SK-N-SH (cell line): ENCODE data around the gene UGGT2. TPM values are rescaled to one million over a fixed set of nuclear protein-coding genes. Genes with fewer than 3 reads are reported as not detected.

Source experiments
- CTCF ChIA-PET: fragments of 300-600, 350-600 bp; formaldehyde crosslinking; extraction: SDS; loops from one replicate; lab custom pipeline; 2021; lab: Yijun Ruan, JAX
- POLR2A ChIA-PET: fragments of 350-600 bp; sonication (Branson Sonifier 250); formaldehyde crosslinking; extraction: SDS; loops from one replicate; lab custom pipeline; 2020; ENCODE audit warnings: antibody characterized with exemption, inconsistent platforms; lab: Yijun Ruan, JAX
- DNase-seq: peaks from one replicate; pipeline ENCODE4 v3.0.0; 2012
- H2AFZ ChIP-seq: fragments of 200-600 bp; sonication (generic); 2 replicates; pipeline ENCODE4 v1.8.1; 2016; ENCODE audit warnings: antibody characterized with exemption, mild to moderate bottlenecking, low read depth
- H3F3A ChIP-seq: fragments of 200-600 bp; sonication (generic); replicated peaks from 2 replicates; pipeline ENCODE3; 2016; ENCODE audit warnings: antibody characterized with exemption, mild to moderate bottlenecking; ENCODE audit not compliant: insufficient read depth
- H3K27ac ChIP-seq, 2 experiments: fragments of 200-500 bp in 1 of 2; fragments of 200-600 bp in 1 of 2; sonication (Bioruptor generic) in 1 of 2; sonication (generic), shearing (Covaris generic) in 1 of 2; 2 replicates each; pipeline versions ENCODE4 v1.5.1 to v1.6.1; 2014 to 2016; ENCODE audit warnings: low read depth in 2 of 2, inconsistent platforms in 1 of 2, low read length in 1 of 2, mild to moderate bottlenecking in 1 of 2, mixed read lengths in 1 of 2
- H3K27me3 ChIP-seq: fragments of 200-600 bp; sonication (generic), shearing (Covaris generic); 2 replicates; pipeline ENCODE4 v1.6.1; 2016; ENCODE audit warnings: mixed run types; ENCODE audit not compliant: insufficient read depth
- H3K36me3 ChIP-seq, 2 experiments: fragments of 200-500 bp in 1 of 2; fragments of 200-600 bp in 1 of 2; sonication (Bioruptor generic) in 1 of 2; sonication (generic) in 1 of 2; replicated peaks in 1 of 2; 2 replicates each; pipeline versions ENCODE3 to v1.5.1; 2014 to 2016; ENCODE audit warnings: low read length in 1 of 2, mild to moderate bottlenecking in 1 of 2; ENCODE audit not compliant: insufficient read depth in 2 of 2, control insufficient read depth in 1 of 2
- H3K4me1 ChIP-seq, 2 experiments: fragments of 200-500 bp in 1 of 2; fragments of 200-600 bp in 1 of 2; sonication (Bioruptor generic) in 1 of 2; sonication (generic), shearing (Covaris generic) in 1 of 2; 2 replicates each; pipeline versions ENCODE4 v1.5.1 to v1.6.1; 2014 to 2016; ENCODE audit warnings: low read depth in 1 of 2, low read length in 1 of 2, mixed run types in 1 of 2; ENCODE audit not compliant: insufficient read depth in 2 of 2, control insufficient read depth in 1 of 2
- H3K4me2 ChIP-seq: fragments of 200-600 bp; sonication (generic), shearing (Covaris generic); 2 replicates; pipeline ENCODE4 v1.6.1; 2017; ENCODE audit warnings: mixed run types
- H3K4me3 ChIP-seq, 2 experiments: fragments of 200-500 bp in 1 of 2; fragments of 200-600 bp in 1 of 2; sonication (Bioruptor generic) in 1 of 2; sonication (generic), shearing (Covaris generic) in 1 of 2; 2 replicates each; pipeline versions ENCODE4 v1.5.1 to v1.8.1; 2014 to 2016; ENCODE audit warnings: low read depth in 2 of 2, inconsistent platforms in 1 of 2, low read length in 1 of 2, mild to moderate bottlenecking in 1 of 2, mixed read lengths in 1 of 2, moderate library complexity in 1 of 2
- H3K79me2 ChIP-seq: fragments of 200-600 bp; sonication (generic); 2 replicates; pipeline ENCODE4 v1.8.1; 2017; ENCODE audit warnings: mild to moderate bottlenecking; ENCODE audit not compliant: insufficient read depth
- H3K9ac ChIP-seq: fragments of 200-600 bp; sonication (generic); 2 replicates; pipeline ENCODE4 v1.6.1; 2017; ENCODE audit warnings: mixed run types
- H3K9me2 ChIP-seq: fragments of 200-600 bp; sonication (generic); 2 replicates; pipeline ENCODE4 v1.6.1; 2017; ENCODE audit warnings: mixed run types
- H3K9me3 ChIP-seq: fragments of 200-600 bp; sonication (generic); 2 replicates; pipeline ENCODE4 v1.6.1; 2017; ENCODE audit warnings: mixed run types, mild to moderate bottlenecking, moderate library complexity
- H4K20me1 ChIP-seq: fragments of 200-600 bp; sonication (generic); 2 replicates; pipeline ENCODE4 v1.6.1; 2017; ENCODE audit warnings: mild to moderate bottlenecking, mixed run types; ENCODE audit not compliant: insufficient read depth
- EZH2phosphoT487 ChIP-seq: fragments of 200-600 bp; sonication (generic); IDR thresholded peaks from 2 replicates; pipeline ENCODE4 v1.6.1; 2017; ENCODE audit warnings: low read depth, mixed run types, mild to moderate bottlenecking, antibody characterized with exemption, moderate library complexity, borderline replicate concordance
- FOXJ3 ChIP-seq: sonication (generic); formaldehyde crosslinking; IDR thresholded peaks from 2 replicates; pipeline ENCODE4 v1.5.1; 2020; ENCODE audit warnings: mild to moderate bottlenecking, missing genetic modification reagents
- GATA2 ChIP-seq: sonication (generic); formaldehyde crosslinking; IDR thresholded peaks from 2 replicates; pipeline ENCODE4 v1.5.0; 2020; ENCODE audit warnings: mild to moderate bottlenecking, missing genetic modification reagents
- MXI1 ChIP-seq: IDR thresholded peaks from 2 replicates; pipeline ENCODE4 v1.6.1; 2012; ENCODE audit warnings: mild to moderate bottlenecking, low read depth, low read length, improper control_type of control experiment
- NFIC ChIP-seq: IDR thresholded peaks from 2 replicates; pipeline ENCODE4 v1.4.0; 2012; ENCODE audit warnings: borderline replicate concordance
- NRF1 ChIP-seq: IDR thresholded peaks from 2 replicates; pipeline ENCODE4 v1.6.1; 2012; ENCODE audit warnings: low read depth, mild to moderate bottlenecking, low read length
- RAD21 ChIP-seq: IDR thresholded peaks from 2 replicates; pipeline ENCODE4 v1.6.1; 2012; ENCODE audit warnings: mild to moderate bottlenecking, low read length
- RFX5 ChIP-seq: IDR thresholded peaks from 2 replicates; pipeline ENCODE4 v1.6.1; 2012; ENCODE audit warnings: mild to moderate bottlenecking, improper control_type of control experiment, low read length
- SMC3 ChIP-seq: IDR thresholded peaks from 2 replicates; pipeline ENCODE4 v1.6.1; 2012; ENCODE audit warnings: low read depth, low read length, improper control_type of control experiment
- TEAD4 ChIP-seq: IDR thresholded peaks from 2 replicates; pipeline ENCODE4 v1.4.0; 2012; ENCODE audit warnings: mild to moderate bottlenecking, borderline replicate concordance; ENCODE audit not compliant: insufficient read depth
- polyA plus RNA-seq, 3 experiments: library from polyadenylated mRNA; depleted of rRNA; stranded (reverse); fragments of >200 nt; gene quantifications; 2 replicates each; pipeline ENCODE4 v1.2.3, GENCODE V29; 2012
- TF ChIP-seq, protein P1 (sequence below): fragments of 150-350 bp; IDR thresholded peaks from 2 replicates; pipeline ENCODE4 v1.6.1; 2016; ENCODE audit warnings: mild to moderate bottlenecking, low read depth, low read length
- TF ChIP-seq, protein P2 (sequence below): IDR thresholded peaks from 2 replicates; pipeline ENCODE4 v1.4.0; 2012; ENCODE audit warnings: low read depth
- TF ChIP-seq, protein P3 (sequence below): IDR thresholded peaks from 2 replicates; pipeline ENCODE4 v1.6.1; 2012; ENCODE audit warnings: mild to moderate bottlenecking, low read depth, low read length, moderate library complexity
- TF ChIP-seq, protein P4 (sequence below): fragments of 200-600 bp; sonication (generic); IDR thresholded peaks from 2 replicates; pipeline ENCODE4 v1.6.1; 2017; ENCODE audit warnings: antibody characterized with exemption, mild to moderate bottlenecking, moderate library complexity
- TF ChIP-seq, protein P5 (sequence below): IDR thresholded peaks from 2 replicates; pipeline ENCODE4; 2012
- TF ChIP-seq, protein P6 (sequence below): IDR thresholded peaks from 2 replicates; pipeline ENCODE4 v1.4.0; 2012; ENCODE audit warnings: low read depth, borderline replicate concordance

Gene UGGT2
- polyA plus RNA-seq, 1 of the 3 experiments (the other 2 are of a cell fraction): 13.3 TPM

DNA sequence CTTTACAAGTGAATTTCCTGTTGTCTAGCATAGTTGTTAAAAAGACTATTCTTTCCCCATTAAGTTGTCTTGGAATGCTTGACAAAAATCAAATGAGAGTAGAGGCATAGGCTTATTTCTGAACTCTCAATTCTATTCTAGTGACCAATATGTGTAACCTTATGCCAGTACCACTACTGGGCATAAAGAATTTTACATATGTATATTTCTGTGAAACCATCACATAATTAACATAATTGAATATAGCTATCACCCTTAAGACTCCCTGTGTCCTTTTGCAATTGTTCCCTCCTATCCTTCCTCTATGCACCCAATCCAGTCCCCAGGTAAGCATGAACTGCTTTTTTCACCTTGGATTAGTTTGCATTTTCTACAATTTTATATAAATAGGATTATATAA is 211.3 kb downstream of the UGGT2 start:
- Histone ChIP-seq H3F3A (no peaks in the 10 kb centered on the region), H4K20me1 (no peaks in the 10 kb centered on the region), H3K9me2 (no peaks in the 10 kb centered on the region), H3K27ac (no peak overlapping the region), H3K36me3 (peaks cover 8 to 39% of the 10 kb centered on the region in 2 experiments), H3K9me3 (no peaks in the 10 kb centered on the region), H3K79me2 (no peaks in the 10 kb centered on the region), H3K9ac (no peak overlapping the region), H3K27me3 (no peaks in the 10 kb centered on the region), H2AFZ (no peak overlapping the region), H3K4me1 (no peaks in the 10 kb centered on the region), H3K4me2 (no peak overlapping the region), H3K4me3 (no peak overlapping the region)
- ChIA-PET CTCF (no interaction called here), POLR2A (no interaction called here)
- TF ChIP-seq GATA2 (CRISPR knock-in tag) (no peak), FOXJ3 (no peak), SMC3 (no peak), MXI1 (no peak), RAD21 (no peak), TEAD4 (no peak), NFIC (no peak), EZH2phosphoT487 (no peak), NRF1 (no peak), RFX5 (no peak)
- TF ChIP-seq, protein P1, sequence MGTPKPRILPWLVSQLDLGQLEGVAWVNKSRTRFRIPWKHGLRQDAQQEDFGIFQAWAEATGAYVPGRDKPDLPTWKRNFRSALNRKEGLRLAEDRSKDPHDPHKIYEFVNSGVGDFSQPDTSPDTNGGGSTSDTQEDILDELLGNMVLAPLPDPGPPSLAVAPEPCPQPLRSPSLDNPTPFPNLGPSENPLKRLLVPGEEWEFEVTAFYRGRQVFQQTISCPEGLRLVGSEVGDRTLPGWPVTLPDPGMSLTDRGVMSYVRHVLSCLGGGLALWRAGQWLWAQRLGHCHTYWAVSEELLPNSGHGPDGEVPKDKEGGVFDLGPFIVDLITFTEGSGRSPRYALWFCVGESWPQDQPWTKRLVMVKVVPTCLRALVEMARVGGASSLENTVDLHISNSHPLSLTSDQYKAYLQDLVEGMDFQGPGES: no peak
- TF ChIP-seq, protein P2, sequence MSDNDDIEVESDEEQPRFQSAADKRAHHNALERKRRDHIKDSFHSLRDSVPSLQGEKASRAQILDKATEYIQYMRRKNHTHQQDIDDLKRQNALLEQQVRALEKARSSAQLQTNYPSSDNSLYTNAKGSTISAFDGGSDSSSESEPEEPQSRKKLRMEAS: no peak
- TF ChIP-seq, protein P3, sequence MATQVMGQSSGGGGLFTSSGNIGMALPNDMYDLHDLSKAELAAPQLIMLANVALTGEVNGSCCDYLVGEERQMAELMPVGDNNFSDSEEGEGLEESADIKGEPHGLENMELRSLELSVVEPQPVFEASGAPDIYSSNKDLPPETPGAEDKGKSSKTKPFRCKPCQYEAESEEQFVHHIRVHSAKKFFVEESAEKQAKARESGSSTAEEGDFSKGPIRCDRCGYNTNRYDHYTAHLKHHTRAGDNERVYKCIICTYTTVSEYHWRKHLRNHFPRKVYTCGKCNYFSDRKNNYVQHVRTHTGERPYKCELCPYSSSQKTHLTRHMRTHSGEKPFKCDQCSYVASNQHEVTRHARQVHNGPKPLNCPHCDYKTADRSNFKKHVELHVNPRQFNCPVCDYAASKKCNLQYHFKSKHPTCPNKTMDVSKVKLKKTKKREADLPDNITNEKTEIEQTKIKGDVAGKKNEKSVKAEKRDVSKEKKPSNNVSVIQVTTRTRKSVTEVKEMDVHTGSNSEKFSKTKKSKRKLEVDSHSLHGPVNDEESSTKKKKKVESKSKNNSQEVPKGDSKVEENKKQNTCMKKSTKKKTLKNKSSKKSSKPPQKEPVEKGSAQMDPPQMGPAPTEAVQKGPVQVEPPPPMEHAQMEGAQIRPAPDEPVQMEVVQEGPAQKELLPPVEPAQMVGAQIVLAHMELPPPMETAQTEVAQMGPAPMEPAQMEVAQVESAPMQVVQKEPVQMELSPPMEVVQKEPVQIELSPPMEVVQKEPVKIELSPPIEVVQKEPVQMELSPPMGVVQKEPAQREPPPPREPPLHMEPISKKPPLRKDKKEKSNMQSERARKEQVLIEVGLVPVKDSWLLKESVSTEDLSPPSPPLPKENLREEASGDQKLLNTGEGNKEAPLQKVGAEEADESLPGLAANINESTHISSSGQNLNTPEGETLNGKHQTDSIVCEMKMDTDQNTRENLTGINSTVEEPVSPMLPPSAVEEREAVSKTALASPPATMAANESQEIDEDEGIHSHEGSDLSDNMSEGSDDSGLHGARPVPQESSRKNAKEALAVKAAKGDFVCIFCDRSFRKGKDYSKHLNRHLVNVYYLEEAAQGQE: no peak
- TF ChIP-seq, protein P4, sequence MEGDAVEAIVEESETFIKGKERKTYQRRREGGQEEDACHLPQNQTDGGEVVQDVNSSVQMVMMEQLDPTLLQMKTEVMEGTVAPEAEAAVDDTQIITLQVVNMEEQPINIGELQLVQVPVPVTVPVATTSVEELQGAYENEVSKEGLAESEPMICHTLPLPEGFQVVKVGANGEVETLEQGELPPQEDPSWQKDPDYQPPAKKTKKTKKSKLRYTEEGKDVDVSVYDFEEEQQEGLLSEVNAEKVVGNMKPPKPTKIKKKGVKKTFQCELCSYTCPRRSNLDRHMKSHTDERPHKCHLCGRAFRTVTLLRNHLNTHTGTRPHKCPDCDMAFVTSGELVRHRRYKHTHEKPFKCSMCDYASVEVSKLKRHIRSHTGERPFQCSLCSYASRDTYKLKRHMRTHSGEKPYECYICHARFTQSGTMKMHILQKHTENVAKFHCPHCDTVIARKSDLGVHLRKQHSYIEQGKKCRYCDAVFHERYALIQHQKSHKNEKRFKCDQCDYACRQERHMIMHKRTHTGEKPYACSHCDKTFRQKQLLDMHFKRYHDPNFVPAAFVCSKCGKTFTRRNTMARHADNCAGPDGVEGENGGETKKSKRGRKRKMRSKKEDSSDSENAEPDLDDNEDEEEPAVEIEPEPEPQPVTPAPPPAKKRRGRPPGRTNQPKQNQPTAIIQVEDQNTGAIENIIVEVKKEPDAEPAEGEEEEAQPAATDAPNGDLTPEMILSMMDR: no peak
- TF ChIP-seq, protein P5, sequence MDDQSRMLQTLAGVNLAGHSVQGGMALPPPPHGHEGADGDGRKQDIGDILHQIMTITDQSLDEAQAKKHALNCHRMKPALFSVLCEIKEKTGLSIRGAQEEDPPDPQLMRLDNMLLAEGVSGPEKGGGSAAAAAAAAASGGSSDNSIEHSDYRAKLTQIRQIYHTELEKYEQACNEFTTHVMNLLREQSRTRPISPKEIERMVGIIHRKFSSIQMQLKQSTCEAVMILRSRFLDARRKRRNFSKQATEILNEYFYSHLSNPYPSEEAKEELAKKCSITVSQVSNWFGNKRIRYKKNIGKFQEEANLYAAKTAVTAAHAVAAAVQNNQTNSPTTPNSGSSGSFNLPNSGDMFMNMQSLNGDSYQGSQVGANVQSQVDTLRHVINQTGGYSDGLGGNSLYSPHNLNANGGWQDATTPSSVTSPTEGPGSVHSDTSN: no peak
- TF ChIP-seq, protein P6, sequence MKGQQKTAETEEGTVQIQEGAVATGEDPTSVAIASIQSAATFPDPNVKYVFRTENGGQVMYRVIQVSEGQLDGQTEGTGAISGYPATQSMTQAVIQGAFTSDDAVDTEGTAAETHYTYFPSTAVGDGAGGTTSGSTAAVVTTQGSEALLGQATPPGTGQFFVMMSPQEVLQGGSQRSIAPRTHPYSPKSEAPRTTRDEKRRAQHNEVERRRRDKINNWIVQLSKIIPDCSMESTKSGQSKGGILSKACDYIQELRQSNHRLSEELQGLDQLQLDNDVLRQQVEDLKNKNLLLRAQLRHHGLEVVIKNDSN: no peak
- no peak for DNase-seq
